GM23248 (cell line): Measurements from ENCODE around the gene TET2.

Experiments
- EZH2 ChIP-seq: fragments of 200-600 bp; sonication (generic); IDR thresholded peaks from 2 replicates; pipeline ENCODE4 v1.6.1; 2018; ENCODE audit warnings: antibody characterized with exemption, mild to moderate bottlenecking; ENCODE audit not compliant: insufficient read depth, poor library complexity, severe bottlenecking
- EZH2phosphoT487 ChIP-seq: fragments of 200-600 bp; sonication (generic); IDR thresholded peaks from 2 replicates; pipeline ENCODE4 v1.6.1; 2018; ENCODE audit warnings: antibody characterized with exemption, moderate library complexity, mild to moderate bottlenecking, low read depth; ENCODE audit not compliant: insufficient read depth

DNA sequence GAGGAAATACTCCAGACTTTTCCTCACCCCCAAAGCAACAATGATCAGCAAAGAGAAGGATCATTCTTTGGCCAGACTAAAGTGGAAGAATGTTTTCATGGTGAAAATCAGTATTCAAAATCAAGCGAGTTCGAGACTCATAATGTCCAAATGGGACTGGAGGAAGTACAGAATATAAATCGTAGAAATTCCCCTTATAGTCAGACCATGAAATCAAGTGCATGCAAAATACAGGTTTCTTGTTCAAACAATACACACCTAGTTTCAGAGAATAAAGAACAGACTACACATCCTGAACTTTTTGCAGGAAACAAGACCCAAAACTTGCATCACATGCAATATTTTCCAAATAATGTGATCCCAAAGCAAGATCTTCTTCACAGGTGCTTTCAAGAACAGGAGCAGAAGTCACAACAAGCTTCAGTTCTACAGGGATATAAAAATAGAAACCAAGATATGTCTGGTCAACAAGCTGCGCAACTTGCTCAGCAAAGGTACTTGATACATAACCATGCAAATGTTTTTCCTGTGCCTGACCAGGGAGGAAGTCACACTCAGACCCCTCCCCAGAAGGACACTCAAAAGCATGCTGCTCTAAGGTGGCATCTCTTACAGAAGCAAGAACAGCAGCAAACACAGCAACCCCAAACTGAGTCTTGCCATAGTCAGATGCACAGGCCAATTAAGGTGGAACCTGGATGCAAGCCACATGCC lies 89.7 kb downstream of the TET2 start:
- TF ChIP-seq EZH2 (no peak), EZH2phosphoT487 (no peak)
